Panc1 (cell line): ENCODE data around the gene PCDHA9.
A peak's percentile ranks its signal among the peaks of the same experiment; 100 is the strongest.

Experiments
- POLR2AphosphoS5 ChIP-seq: IDR thresholded peaks from 2 replicates; pipeline ENCODE4 v1.6.1; 2012; ENCODE audit warnings: mild to moderate bottlenecking, low read depth, low read length, moderate library complexity
- SIN3A ChIP-seq: IDR thresholded peaks from 2 replicates; pipeline ENCODE4 v1.6.1; 2012; ENCODE audit warnings: low read depth, mild to moderate bottlenecking, low read length, moderate library complexity, borderline replicate concordance; ENCODE audit not compliant: insufficient read depth
- TF ChIP-seq, protein P1 (sequence below): fragments of 450-650 bp; IDR thresholded peaks from 2 replicates; pipeline ENCODE4 v1.5.1; 2017; ENCODE audit warnings: mild to moderate bottlenecking
- TF ChIP-seq, protein P2 (sequence below), 2 experiments: IDR thresholded peaks; 2 replicates each; pipeline ENCODE4 v1.6.1; 2011 to 2012; ENCODE audit warnings: low read depth in 2 of 2, control low read depth in 1 of 2, low read length in 1 of 2, mild to moderate bottlenecking in 1 of 2, moderate library complexity in 1 of 2; ENCODE audit not compliant: insufficient read depth in 1 of 2

DNA sequence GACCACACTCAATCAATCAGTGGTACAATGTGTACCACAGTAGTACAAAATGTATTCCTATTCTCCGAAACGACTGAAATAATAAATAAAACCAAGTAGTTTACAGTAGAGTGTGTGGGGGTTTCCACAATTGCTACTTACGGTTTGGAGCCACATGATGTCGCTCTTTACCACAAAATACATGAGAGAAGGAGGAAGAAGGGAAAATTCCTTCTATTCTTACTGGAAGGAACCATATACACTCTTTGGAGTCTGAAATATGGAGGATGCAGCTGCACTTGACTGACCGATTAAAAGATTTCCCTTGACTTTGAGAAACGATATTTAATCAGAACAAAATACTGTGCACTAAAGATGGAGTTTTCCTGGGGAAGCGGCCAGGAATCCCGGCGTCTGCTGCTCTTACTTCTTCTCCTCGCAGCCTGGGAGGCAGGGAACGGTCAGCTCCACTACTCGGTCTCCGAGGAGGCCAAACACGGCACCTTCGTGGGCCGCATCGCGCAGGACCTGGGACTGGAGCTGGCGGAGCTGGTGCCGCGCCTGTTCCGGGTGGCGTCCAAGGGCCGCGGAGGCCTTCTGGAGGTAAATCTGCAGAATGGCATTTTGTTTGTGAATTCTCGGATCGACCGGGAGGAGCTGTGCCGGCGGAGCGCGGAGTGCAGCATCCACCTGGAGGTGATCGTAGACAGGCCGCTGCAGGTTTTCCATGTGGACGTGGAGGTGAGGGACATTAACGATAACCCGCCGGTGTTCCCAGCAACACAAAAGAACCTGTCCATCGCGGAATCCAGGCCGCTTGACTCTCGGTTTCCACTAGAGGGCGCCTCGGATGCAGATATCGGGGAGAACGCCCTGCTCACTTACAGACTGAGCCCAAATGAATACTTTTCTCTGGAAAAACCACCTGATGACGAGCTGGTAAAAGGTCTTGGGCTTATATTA, 41.1 kb upstream of the PCDHA9 start, which contains the start of gene PCDHA4:
- TF ChIP-seq SIN3A (no peak), POLR2AphosphoS5 (no peak)
- TF ChIP-seq, protein P1, sequence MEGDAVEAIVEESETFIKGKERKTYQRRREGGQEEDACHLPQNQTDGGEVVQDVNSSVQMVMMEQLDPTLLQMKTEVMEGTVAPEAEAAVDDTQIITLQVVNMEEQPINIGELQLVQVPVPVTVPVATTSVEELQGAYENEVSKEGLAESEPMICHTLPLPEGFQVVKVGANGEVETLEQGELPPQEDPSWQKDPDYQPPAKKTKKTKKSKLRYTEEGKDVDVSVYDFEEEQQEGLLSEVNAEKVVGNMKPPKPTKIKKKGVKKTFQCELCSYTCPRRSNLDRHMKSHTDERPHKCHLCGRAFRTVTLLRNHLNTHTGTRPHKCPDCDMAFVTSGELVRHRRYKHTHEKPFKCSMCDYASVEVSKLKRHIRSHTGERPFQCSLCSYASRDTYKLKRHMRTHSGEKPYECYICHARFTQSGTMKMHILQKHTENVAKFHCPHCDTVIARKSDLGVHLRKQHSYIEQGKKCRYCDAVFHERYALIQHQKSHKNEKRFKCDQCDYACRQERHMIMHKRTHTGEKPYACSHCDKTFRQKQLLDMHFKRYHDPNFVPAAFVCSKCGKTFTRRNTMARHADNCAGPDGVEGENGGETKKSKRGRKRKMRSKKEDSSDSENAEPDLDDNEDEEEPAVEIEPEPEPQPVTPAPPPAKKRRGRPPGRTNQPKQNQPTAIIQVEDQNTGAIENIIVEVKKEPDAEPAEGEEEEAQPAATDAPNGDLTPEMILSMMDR: peak; percentile 79
- TF ChIP-seq, protein P2, sequence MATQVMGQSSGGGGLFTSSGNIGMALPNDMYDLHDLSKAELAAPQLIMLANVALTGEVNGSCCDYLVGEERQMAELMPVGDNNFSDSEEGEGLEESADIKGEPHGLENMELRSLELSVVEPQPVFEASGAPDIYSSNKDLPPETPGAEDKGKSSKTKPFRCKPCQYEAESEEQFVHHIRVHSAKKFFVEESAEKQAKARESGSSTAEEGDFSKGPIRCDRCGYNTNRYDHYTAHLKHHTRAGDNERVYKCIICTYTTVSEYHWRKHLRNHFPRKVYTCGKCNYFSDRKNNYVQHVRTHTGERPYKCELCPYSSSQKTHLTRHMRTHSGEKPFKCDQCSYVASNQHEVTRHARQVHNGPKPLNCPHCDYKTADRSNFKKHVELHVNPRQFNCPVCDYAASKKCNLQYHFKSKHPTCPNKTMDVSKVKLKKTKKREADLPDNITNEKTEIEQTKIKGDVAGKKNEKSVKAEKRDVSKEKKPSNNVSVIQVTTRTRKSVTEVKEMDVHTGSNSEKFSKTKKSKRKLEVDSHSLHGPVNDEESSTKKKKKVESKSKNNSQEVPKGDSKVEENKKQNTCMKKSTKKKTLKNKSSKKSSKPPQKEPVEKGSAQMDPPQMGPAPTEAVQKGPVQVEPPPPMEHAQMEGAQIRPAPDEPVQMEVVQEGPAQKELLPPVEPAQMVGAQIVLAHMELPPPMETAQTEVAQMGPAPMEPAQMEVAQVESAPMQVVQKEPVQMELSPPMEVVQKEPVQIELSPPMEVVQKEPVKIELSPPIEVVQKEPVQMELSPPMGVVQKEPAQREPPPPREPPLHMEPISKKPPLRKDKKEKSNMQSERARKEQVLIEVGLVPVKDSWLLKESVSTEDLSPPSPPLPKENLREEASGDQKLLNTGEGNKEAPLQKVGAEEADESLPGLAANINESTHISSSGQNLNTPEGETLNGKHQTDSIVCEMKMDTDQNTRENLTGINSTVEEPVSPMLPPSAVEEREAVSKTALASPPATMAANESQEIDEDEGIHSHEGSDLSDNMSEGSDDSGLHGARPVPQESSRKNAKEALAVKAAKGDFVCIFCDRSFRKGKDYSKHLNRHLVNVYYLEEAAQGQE (IDR thresholded peaks at IDR 0.05; ENCODE audit: insufficient read depth in 1 of 2, low read depth in 2 of 2, low read length in 1 of 2): no peak
